HepG2 (cell line): ENCODE results near the gene FIZ1. TPM values are rescaled to one million over a fixed set of nuclear protein-coding genes. Genes with fewer than 3 reads are reported as not detected.

Source experiments
- EED ChIP-seq: sonication (generic); formaldehyde crosslinking; IDR thresholded peaks from 2 replicates; pipeline ENCODE4 v1.5.0; 2020; ENCODE audit warnings: mild to moderate bottlenecking, missing genetic modification reagents
- ELF3 ChIP-seq: IDR thresholded peaks from 2 replicates; pipeline ENCODE4 v1.6.1; 2016; ENCODE audit warnings: missing genetic modification reagents, missing compliant biosample characterization
- HOXA3 ChIP-seq: sonication (generic); formaldehyde crosslinking; IDR thresholded peaks from 2 replicates; pipeline ENCODE4 v1.5.0; 2020; ENCODE audit warnings: missing genetic modification reagents
- KAT7 ChIP-seq: IDR thresholded peaks from 2 replicates; pipeline ENCODE4 v1.6.1; 2018; ENCODE audit warnings: borderline replicate concordance, missing compliant biosample characterization
- MIXL1 ChIP-seq: IDR thresholded peaks from 2 replicates; pipeline ENCODE4 v1.6.1; 2016
- MLLT10 ChIP-seq: sonication (generic); formaldehyde crosslinking; IDR thresholded peaks from 2 replicates; pipeline ENCODE4 v1.4.0; 2020; ENCODE audit warnings: missing genetic modification reagents
- MXI1 ChIP-seq: IDR thresholded peaks from 3 replicates; pipeline ENCODE4 v1.6.1; 2012; ENCODE audit warnings: low read depth, low read length, inconsistent platforms, borderline replicate concordance
- NFE2L1 ChIP-seq: sonication (generic); formaldehyde crosslinking; IDR thresholded peaks from 2 replicates; pipeline ENCODE4 v1.4.0; 2020; ENCODE audit warnings: missing genetic modification reagents, mild to moderate bottlenecking, borderline replicate concordance
- RAD21 ChIP-seq: fragments of 450-650 bp; formaldehyde crosslinking; IDR thresholded peaks from 2 replicates; pipeline ENCODE4 v1.5.0; 2020; ENCODE audit warnings: mild to moderate bottlenecking
- RFXAP ChIP-seq: sonication (generic); formaldehyde crosslinking; IDR thresholded peaks from 2 replicates; pipeline ENCODE4 v1.4.0; 2020; ENCODE audit warnings: missing genetic modification reagents, borderline replicate concordance
- SALL1 ChIP-seq: sonication (generic); formaldehyde crosslinking; IDR thresholded peaks from 2 replicates; pipeline ENCODE4 v1.8.0; 2022; ENCODE audit warnings: mild to moderate bottlenecking, missing genetic modification reagents
- TBX2 ChIP-seq: sonication (generic); formaldehyde crosslinking; IDR thresholded peaks from 2 replicates; pipeline ENCODE4 v1.5.0; 2020; ENCODE audit warnings: missing genetic modification reagents, mild to moderate bottlenecking, borderline replicate concordance
- ZMYM4 ChIP-seq: sonication (generic); formaldehyde crosslinking; IDR thresholded peaks from 2 replicates; pipeline ENCODE4 v1.8.1; 2023; ENCODE audit warnings: mild to moderate bottlenecking, missing genetic modification reagents
- ZNF329 ChIP-seq: sonication (generic); formaldehyde crosslinking; IDR thresholded peaks from 2 replicates; pipeline ENCODE4 v1.9.0; 2021; ENCODE audit warnings: low read depth, mild to moderate bottlenecking, missing genetic modification reagents
- ZNF34 ChIP-seq: sonication (generic); formaldehyde crosslinking; IDR thresholded peaks from 2 replicates; pipeline ENCODE4 v1.4.0; 2020; ENCODE audit warnings: mild to moderate bottlenecking, missing genetic modification reagents, borderline replicate concordance
- ZNF747 ChIP-seq: sonication (generic); formaldehyde crosslinking; IDR thresholded peaks from 2 replicates; pipeline ENCODE4 v1.8.1; 2023; ENCODE audit warnings: missing genetic modification reagents, mild to moderate bottlenecking, borderline replicate concordance
- ZNF781 ChIP-seq: sonication (generic); formaldehyde crosslinking; IDR thresholded peaks from 2 replicates; pipeline ENCODE4 v1.5.1; 2020; ENCODE audit warnings: borderline replicate concordance, mild to moderate bottlenecking, missing genetic modification reagents; ENCODE audit errors: not compliant biosample characterization
- ZNF788 ChIP-seq: sonication (generic); formaldehyde crosslinking; IDR thresholded peaks from 2 replicates; pipeline ENCODE4 v1.5.0; 2020; ENCODE audit warnings: mild to moderate bottlenecking, missing genetic modification reagents, borderline replicate concordance
- polyA plus RNA-seq, 8 experiments: library from polyadenylated mRNA; depleted of rRNA in 3 of 8; stranded (reverse) in 7 of 8; unstranded in 1 of 8; fragments of >200 nt; fragmentation: Illumina TruSeq in 4 of 8; extraction: Trizol in 4 of 8; gene quantifications; 2 replicates each; pipeline versions ENCODE4 v1.2.1 to v1.2.3, GENCODE V29; 2011 to 2016; ENCODE audit warnings: low read depth in 4 of 8, missing spikeins in 1 of 8, mixed read lengths in 1 of 8; ENCODE audit not compliant: insufficient read depth in 1 of 8
- total RNA-seq, 5 experiments: library from RNA; depleted of rRNA; stranded (reverse); fragments of >200 nt; fragmentation: Illumina TruSeq; extraction: Trizol; gene quantifications; 2 replicates each; pipeline ENCODE4 v1.2.3, GENCODE V29; 2016; ENCODE audit warnings: low read depth in 1 of 5
- TF ChIP-seq, protein P1 (sequence below): IDR thresholded peaks from 2 replicates; pipeline ENCODE4 v1.4.0; 2020; ENCODE audit warnings: mild to moderate bottlenecking, missing genetic modification reagents
- TF ChIP-seq, protein P2 (sequence below), 2 experiments: sonication (generic) in 1 of 2; formaldehyde crosslinking in 1 of 2; IDR thresholded peaks; 2 replicates each; pipeline versions ENCODE4 v1.4.0 to v1.6.1; 2018 to 2020; ENCODE audit warnings: missing genetic modification reagents in 2 of 2, borderline replicate concordance in 1 of 2, low read depth in 1 of 2, mild to moderate bottlenecking in 1 of 2, missing biosample characterization in 1 of 2
- TF ChIP-seq, protein P3 (sequence below): sonication (generic); formaldehyde crosslinking; IDR thresholded peaks from 2 replicates; pipeline ENCODE4 v1.5.0; 2020; ENCODE audit warnings: mild to moderate bottlenecking, missing genetic modification reagents

The FIZ1 gene
- total and polyA plus RNA-seq, 2 of the 13 experiments (the other 11 are each of a cell fraction or from before 2014, with no cell fraction given), result 3.6 to 5.9 TPM

DNA sequence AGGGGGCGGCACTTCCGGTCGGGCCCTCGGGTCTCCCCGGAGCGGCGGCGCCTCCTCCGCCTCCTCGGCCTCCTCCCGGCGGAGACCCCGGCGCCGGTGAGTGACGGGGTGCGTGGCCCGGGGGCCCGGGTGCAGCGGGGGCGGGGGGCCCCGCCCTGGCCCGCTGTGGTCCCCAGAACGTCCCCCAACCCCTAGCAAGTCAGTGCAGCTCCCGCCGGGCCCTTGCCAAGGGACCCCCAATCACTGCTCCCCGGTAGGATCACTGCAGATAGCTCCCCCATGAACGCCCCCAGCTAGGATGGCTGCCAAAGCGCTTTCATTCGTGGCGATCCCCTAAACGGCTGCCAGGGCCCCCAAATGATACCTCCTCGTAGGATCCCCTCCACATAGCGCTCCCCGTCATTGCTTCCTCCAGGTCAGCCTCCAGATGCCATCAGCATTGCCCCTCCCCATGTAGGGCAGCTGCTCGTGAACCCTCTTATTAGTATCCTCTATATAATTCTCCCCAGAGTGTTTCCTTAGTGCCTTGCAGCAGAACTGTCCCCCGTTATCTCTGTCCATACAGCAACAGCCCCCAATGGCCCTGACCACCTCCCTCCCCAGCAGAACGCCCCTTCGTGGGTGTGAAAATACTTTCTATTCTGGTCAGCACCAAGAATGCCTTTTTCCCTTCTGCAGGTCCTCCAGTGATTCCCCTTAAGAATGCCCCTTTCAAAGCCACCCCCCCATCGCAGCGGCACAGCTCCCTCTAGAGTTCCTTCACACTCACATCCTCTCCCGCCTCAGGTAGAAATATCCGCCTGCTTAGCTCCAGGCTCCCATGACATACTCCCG lies 6.5 kb upstream of the FIZ1 start, which contains the start of gene ZNF865 (continued):
- TF ChIP-seq, protein P1, sequence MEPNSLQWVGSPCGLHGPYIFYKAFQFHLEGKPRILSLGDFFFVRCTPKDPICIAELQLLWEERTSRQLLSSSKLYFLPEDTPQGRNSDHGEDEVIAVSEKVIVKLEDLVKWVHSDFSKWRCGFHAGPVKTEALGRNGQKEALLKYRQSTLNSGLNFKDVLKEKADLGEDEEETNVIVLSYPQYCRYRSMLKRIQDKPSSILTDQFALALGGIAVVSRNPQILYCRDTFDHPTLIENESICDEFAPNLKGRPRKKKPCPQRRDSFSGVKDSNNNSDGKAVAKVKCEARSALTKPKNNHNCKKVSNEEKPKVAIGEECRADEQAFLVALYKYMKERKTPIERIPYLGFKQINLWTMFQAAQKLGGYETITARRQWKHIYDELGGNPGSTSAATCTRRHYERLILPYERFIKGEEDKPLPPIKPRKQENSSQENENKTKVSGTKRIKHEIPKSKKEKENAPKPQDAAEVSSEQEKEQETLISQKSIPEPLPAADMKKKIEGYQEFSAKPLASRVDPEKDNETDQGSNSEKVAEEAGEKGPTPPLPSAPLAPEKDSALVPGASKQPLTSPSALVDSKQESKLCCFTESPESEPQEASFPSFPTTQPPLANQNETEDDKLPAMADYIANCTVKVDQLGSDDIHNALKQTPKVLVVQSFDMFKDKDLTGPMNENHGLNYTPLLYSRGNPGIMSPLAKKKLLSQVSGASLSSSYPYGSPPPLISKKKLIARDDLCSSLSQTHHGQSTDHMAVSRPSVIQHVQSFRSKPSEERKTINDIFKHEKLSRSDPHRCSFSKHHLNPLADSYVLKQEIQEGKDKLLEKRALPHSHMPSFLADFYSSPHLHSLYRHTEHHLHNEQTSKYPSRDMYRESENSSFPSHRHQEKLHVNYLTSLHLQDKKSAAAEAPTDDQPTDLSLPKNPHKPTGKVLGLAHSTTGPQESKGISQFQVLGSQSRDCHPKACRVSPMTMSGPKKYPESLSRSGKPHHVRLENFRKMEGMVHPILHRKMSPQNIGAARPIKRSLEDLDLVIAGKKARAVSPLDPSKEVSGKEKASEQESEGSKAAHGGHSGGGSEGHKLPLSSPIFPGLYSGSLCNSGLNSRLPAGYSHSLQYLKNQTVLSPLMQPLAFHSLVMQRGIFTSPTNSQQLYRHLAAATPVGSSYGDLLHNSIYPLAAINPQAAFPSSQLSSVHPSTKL, result 0 out of 2 replicates have a peak, but pooled peaks have one; percentile 26
- TF ChIP-seq SALL1 (0 out of 2 replicates have a peak, but pooled peaks have one; percentile 26), ZNF747 (CRISPR knock-in tag) (0 out of 2 replicates have a peak, but pooled peaks have one; percentile 31), MIXL1 (no peak), ZMYM4 (CRISPR knock-in tag) (no peak), ELF3 (peak; percentile 5; the same call in 1 of the 2 replicates), ZNF329 (CRISPR knock-in tag) (no peak), KAT7 (CRISPR knock-in tag) (peak; percentile 60; the same call in 1 of the 2 replicates), MXI1 (no peak), NFE2L1 (CRISPR knock-in tag) (no peak; the same call in 1 of the 2 replicates), RFXAP (CRISPR knock-in tag) (peak; percentile 96), MLLT10 (CRISPR knock-in tag) (no peak), RAD21 (CRISPR knock-in tag) (peak; percentile 76; the same call in 1 of the 2 replicates), ZNF34 (CRISPR knock-in tag) (no peak), TBX2 (CRISPR knock-in tag) (peak; percentile 33; the same call in 1 of the 2 replicates), ZNF788 (CRISPR knock-in tag) (peak; percentile 37; the same call in 1 of the 2 replicates), ZNF781 (peak; percentile 25), EED (0 out of 2 replicates have a peak, but pooled peaks have one; percentile 70), HOXA3 (CRISPR knock-in tag) (peak; percentile 30; the same call in 1 of the 2 replicates)
- TF ChIP-seq, protein P2, sequence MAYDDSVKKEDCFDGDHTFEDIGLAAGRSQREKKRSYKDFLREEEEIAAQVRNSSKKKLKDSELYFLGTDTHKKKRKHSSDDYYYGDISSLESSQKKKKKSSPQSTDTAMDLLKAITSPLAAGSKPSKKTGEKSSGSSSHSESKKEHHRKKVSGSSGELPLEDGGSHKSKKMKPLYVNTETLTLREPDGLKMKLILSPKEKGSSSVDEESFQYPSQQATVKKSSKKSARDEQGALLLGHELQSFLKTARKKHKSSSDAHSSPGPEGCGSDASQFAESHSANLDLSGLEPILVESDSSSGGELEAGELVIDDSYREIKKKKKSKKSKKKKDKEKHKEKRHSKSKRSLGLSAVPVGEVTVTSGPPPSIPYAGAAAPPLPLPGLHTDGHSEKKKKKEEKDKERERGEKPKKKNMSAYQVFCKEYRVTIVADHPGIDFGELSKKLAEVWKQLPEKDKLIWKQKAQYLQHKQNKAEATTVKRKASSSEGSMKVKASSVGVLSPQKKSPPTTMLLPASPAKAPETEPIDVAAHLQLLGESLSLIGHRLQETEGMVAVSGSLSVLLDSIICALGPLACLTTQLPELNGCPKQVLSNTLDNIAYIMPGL (CRISPR knock-in tag; IDR thresholded peaks at IDR 0.05; ENCODE audit: borderline replicate concordance in 1 of 2, low read depth in 1 of 2), result peak; percentile 77 to 84
- TF ChIP-seq, protein P3, sequence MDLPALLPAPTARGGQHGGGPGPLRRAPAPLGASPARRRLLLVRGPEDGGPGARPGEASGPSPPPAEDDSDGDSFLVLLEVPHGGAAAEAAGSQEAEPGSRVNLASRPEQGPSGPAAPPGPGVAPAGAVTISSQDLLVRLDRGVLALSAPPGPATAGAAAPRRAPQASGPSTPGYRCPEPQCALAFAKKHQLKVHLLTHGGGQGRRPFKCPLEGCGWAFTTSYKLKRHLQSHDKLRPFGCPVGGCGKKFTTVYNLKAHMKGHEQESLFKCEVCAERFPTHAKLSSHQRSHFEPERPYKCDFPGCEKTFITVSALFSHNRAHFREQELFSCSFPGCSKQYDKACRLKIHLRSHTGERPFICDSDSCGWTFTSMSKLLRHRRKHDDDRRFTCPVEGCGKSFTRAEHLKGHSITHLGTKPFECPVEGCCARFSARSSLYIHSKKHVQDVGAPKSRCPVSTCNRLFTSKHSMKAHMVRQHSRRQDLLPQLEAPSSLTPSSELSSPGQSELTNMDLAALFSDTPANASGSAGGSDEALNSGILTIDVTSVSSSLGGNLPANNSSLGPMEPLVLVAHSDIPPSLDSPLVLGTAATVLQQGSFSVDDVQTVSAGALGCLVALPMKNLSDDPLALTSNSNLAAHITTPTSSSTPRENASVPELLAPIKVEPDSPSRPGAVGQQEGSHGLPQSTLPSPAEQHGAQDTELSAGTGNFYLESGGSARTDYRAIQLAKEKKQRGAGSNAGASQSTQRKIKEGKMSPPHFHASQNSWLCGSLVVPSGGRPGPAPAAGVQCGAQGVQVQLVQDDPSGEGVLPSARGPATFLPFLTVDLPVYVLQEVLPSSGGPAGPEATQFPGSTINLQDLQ, result no peak
